HPDE6-E6E7 (cell line): ENCODE data around the gene SCLY.

Experiments
- DNase-seq: peaks from one replicate; pipeline ENCODE4 v3.0.0; 2011; ENCODE audit warnings: missing footprints; ENCODE audit errors: extremely low spot score

SCLY gene

GRCh38 chr2:238127165-238128060, 66.6 kb downstream of the SCLY start:
- DNase-seq = no peak

DNA sequence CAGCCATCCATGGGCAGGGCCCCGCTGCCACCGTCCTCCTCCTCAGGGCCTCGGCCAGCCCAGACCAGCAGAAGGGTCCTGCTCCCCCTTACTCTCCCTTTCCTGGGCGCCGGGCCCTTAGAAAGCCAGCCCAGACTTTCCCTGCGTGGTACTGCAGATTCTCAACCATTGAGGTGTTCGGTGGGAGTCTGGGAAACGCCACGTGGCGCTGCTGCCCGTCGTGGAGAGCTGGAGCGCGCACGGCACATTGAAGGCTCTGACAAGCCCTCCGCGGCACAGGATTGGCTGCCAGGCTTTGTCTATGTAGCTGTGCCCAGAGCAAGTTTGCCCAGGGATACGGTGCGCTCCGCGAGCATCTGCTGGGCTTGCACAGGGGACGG, 67.2 kb downstream of the SCLY start:
- no peak for DNase-seq

DNA sequence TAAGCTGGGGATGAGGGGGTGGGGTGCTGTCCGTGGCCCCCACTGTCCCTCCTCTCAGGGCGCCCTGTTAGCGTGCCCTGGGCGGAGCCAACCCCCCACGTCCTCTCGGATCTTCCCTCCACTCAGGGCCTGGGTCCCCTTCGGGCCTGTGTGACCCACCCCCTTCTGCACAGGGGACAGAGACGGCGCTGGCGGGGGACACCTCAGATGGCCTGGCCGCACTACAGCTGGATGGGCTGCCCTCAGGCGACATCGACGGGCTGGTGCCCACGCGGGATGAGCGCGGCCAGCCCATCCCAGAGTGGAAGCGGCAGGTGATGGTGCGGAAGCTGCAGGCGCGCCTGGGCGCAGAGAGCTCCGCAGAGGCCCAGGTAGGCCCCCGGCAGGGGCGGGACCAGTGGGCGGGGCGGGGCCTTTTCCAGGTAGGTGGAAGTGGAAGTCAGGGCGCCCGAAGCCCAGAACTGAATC, 67.8 kb downstream of the SCLY start:
- no peak for DNase-seq

GRCh38 chr2:238129166-238130010, 68.6 kb downstream of the SCLY start:
- no peak for DNase-seq

DNA sequence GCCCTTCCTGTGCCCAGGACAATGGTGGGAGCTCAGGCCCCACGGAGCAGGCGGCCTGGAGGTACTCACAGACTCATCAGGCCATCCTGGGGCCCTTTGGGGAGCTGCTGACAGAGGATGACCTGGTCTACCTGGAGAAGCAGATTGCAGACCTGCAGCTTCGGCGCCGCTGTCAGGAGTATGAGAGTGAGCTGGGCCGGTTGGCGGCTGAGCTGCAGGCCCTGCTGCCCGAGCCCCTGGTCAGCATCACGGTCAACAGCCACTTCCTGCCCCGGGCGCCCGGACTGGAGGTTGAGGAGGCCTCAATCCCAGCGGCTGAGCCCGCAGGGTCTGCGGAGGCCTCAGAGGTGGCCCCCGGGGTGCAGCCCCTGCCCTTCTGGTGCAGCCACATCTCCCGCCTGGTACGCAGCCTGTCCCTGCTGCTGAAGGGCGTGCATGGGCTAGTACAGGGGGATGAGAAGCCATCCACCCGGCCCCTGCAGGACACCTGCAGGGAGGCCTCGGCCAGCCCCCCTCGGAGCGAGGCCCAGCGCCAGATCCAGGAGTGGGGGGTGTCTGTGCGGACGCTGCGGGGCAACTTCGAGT, 69.4 kb downstream of the SCLY start:
- DNase-seq = no peak

- DNase-seq = no peak
Observed at GRCh38 chr2:238130696-238131628, 70.2 kb downstream of the SCLY start.

GRCh38 chr2:238131761-238132462, 71.1 kb downstream of the SCLY start:
- DNase-seq = no peak

GRCh38 chr2:238132463-238133450, 72.0 kb downstream of the SCLY start:
- no peak for DNase-seq

GRCh38 chr2:238133499-238134392, 72.9 kb downstream of the SCLY start:
- DNase-seq = no peak

GRCh38 chr2:238134393-238134785, 73.6 kb downstream of the SCLY start:
- DNase-seq = no peak

GRCh38 chr2:238135601-238136150, 74.9 kb downstream of the SCLY start:
- DNase-seq = no peak

- no peak for DNase-seq
Observed at GRCh38 chr2:238136820-238137537, 76.2 kb downstream of the SCLY start.

- no peak for DNase-seq
Observed at GRCh38 chr2:238137885-238138284, 77.1 kb downstream of the SCLY start.

- no peak for DNase-seq
Observed at GRCh38 chr2:238138331-238139195, 77.8 kb downstream of the SCLY start, which contains the start of gene KLHL30. KLHL30 (plus strand) TSS chr2:238138668; CDS start chr2:238140755, 2,087 bp downstream.

GRCh38 chr2:238139196-238140039, 78.6 kb downstream of the SCLY start:
- no peak for DNase-seq
